ENCODE measurements around the gene AGBL3. TPM values are rescaled to one million over a fixed set of nuclear protein-coding genes. Genes with fewer than 3 reads are reported as not detected.

AGBL3 gene
- total and polyA plus RNA-seq, 8 donors, result 0.91 to 4.4 (median 2.7) TPM

DNA sequence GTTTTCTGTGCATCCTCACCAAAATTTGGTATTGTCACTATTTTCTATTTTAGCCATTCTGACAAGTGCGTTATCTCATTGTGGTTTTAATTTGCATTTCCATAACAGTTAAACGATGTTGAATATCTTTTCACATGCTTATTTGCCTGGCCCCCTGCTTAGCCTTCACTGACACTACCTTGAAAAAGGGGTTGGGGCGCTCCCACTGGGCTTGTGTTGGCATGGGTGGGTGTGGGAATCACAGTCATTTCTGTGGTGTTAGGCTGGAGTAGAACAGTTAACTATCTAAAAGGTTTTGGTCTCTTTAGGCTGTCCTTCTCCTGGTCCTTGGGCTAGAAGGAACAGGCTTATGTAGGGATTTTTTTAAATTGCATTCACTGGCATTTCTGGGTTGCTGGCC is 89.4 kb downstream of the AGBL3 start:
- Histone ChIP-seq H3K27ac (no peak overlapping the region), H3K27me3 (no peaks in the 10 kb centered on the region), H3K36me3 (no peaks in the 10 kb centered on the region), H3K4me3 (no peak overlapping the region), H3K9me3 (no peaks in the 10 kb centered on the region), H3K4me1 (no peaks in the 10 kb centered on the region)
- 84 to 85% methylated on average over 3 of the region's 3 CpGs for WGBS, 2 donors
- intact Hi-C loops (cut with DNase I), result no loop called here
- DNase-seq (no peak), ATAC-seq (no peak), FAIRE-seq (no peak)
- TF ChIP-seq, protein P1, sequence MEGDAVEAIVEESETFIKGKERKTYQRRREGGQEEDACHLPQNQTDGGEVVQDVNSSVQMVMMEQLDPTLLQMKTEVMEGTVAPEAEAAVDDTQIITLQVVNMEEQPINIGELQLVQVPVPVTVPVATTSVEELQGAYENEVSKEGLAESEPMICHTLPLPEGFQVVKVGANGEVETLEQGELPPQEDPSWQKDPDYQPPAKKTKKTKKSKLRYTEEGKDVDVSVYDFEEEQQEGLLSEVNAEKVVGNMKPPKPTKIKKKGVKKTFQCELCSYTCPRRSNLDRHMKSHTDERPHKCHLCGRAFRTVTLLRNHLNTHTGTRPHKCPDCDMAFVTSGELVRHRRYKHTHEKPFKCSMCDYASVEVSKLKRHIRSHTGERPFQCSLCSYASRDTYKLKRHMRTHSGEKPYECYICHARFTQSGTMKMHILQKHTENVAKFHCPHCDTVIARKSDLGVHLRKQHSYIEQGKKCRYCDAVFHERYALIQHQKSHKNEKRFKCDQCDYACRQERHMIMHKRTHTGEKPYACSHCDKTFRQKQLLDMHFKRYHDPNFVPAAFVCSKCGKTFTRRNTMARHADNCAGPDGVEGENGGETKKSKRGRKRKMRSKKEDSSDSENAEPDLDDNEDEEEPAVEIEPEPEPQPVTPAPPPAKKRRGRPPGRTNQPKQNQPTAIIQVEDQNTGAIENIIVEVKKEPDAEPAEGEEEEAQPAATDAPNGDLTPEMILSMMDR (IDR thresholded peaks at IDR 0.05), result no peak

DNA sequence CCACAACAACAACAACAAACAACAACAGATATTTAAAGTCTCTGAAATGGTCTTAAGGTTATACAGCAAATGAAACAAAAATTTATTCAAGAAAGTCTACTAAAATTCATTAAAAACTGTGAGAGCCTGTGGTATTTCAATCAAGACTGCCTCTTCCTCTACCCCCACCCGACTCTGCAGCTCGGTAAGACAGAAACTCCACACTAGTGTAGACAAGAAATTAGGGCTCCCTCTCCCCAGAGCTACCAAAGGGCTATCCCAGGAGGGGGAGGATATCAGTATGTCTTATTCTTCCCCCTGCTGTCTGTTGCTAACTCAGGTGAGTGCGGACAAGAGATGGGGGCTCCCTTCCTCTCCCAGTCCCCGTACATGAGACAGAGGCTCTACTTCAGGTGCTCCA is 90.6 kb downstream of the AGBL3 start:
- no peak for FAIRE-seq
- Histone ChIP-seq H3K4me1 (no peaks in the 10 kb centered on the region), H3K9me3 (no peaks in the 10 kb centered on the region), H3K4me3 (no peak overlapping the region), H3K27ac (no peak overlapping the region), H3K27me3 (no peaks in the 10 kb centered on the region), H3K36me3 (no peaks in the 10 kb centered on the region)
- 90 to 97% methylated on average over 4 of the region's 4 CpGs for WGBS, 2 donors
- intact Hi-C loops (cut with DNase I), result no loop called here
- no peak for DNase-seq
- no peak for ATAC-seq
- TF ChIP-seq, protein P1 (IDR thresholded peaks at IDR 0.05), result no peak

DNA sequence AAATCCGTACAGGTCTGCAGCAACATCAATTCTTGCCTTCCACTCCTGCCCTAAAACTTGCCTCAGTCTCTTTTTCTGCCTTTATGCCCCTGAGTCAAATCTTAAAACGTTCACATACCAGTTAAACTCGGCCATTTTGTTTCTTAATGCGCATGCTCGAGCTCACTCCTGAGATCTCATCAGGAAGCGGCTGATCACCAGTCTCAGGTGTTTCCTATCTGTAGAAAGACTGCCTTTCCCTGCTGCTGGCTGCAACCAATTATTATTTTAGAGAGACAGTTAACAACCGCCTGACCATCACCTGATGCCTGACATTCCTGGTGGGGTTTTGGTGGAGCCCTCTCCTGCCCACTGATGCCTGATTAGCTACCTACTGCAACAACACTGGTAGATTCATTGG is 91.3 kb downstream of the AGBL3 start:
- DNase-seq (no peak), FAIRE-seq (no peak), ATAC-seq (no peak)
- TF ChIP-seq, protein P1 (IDR thresholded peaks at IDR 0.05), result no peak
- H3K4me1 ChIP-seq, result no peaks in the 10 kb centered on the region
- H3K27me3 ChIP-seq, result no peaks in the 10 kb centered on the region
- H3K9me3 ChIP-seq, result no peaks in the 10 kb centered on the region
- intact Hi-C loops (cut with DNase I), result no loop called here
- no peak overlapping the region for H3K27ac ChIP-seq
- 77 to 79% methylated on average over 7 of the region's 7 CpGs for WGBS, 2 donors
- no peaks in the 10 kb centered on the region for H3K36me3 ChIP-seq
- H3K4me3 ChIP-seq, result no peak overlapping the region

DNA sequence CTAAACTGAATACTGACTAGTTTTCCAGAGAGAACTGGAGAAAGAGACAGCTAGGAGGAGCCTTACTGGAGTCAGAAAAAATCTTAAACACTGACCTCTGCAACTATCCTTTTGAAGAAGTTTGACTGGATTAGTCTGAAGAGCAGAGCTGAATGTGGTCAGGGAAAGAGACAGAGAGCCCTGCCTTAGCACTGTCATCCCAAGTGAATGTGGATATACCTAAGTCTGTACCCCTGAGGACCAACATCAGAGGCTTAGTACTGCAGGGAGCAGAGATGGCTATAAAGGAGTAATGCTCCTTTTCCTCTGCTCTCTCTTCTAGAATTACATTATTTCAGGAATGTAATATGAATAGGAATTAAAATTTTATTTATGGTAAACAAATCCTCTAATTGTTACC is 91.7 kb downstream of the AGBL3 start:
- no peaks in the 10 kb centered on the region for H3K4me1 ChIP-seq
- H3K4me3 ChIP-seq, result no peak overlapping the region
- FAIRE-seq, result no peak
- no peaks in the 10 kb centered on the region for H3K36me3 ChIP-seq
- no peaks in the 10 kb centered on the region for H3K9me3 ChIP-seq
- TF ChIP-seq, protein P1 (IDR thresholded peaks at IDR 0.05), result no peak
- no peak for DNase-seq
- no peak for ATAC-seq
- intact Hi-C loops (cut with DNase I), result no loop called here
- no peaks in the 10 kb centered on the region for H3K27me3 ChIP-seq
- no peak overlapping the region for H3K27ac ChIP-seq

GRCh38 chr7:135079068-135079467 is 92.8 kb downstream of the AGBL3 start:
- no peak for ATAC-seq
- FAIRE-seq, result no peak
- Histone ChIP-seq H3K4me3 (no peak overlapping the region), H3K27ac (no peak overlapping the region), H3K9me3 (no peaks in the 10 kb centered on the region), H3K27me3 (no peaks in the 10 kb centered on the region), H3K4me1 (no peaks in the 10 kb centered on the region), H3K36me3 (no peaks in the 10 kb centered on the region)
- intact Hi-C loops (cut with DNase I), result no loop called here
- TF ChIP-seq, protein P1 (IDR thresholded peaks at IDR 0.05), result no peak
- DNase-seq, result no peak

Data from pancreas (tissue), 10 donors.